Stomach (tissue), 9 donors: Measurements from ENCODE around the gene IPO4. TPM values are rescaled to one million over a fixed set of nuclear protein-coding genes. Genes with fewer than 3 reads are reported as not detected.
"Not testable (repeated sequence)": the region's sequence is repeated elsewhere in the genome, so short reads cannot be mapped to it uniquely, and the experiment has no call there.

Experiments
- DNase-seq, 2 donors: peaks; one replicate each; pipeline versions ENCODE4 v3.0.0 to v3.0.0-alpha.2; 2013 to 2019
- H3K27ac ChIP-seq, 5 donors: fragments of 200-600 bp in 4 of 5; sonication (generic) in 4 of 5; one replicate each; pipeline ENCODE4 v1.5.1; 2013 to 2019; ENCODE audit warnings: mild to moderate bottlenecking in 1 of 5, moderate library complexity in 1 of 5
- H3K27me3 ChIP-seq, 3 donors: fragments of 200-600 bp; sonication (generic); one replicate each; pipeline ENCODE4 v1.5.1; 2017 to 2019; ENCODE audit warnings: mixed run types in 1 of 3
- H3K36me3 ChIP-seq, 4 donors: fragments of 200-600 bp; sonication (generic); 1 replicate in 3 of 4; 2 replicates in 1 of 4; pipeline ENCODE4 v1.5.1; 2016 to 2019
- H3K4me1 ChIP-seq, 4 donors: fragments of 200-600 bp; sonication (generic); one replicate each; pipeline ENCODE4 v1.5.1; 2016 to 2019
- H3K4me3 ChIP-seq, 4 donors: fragments of 200-600 bp; sonication (generic) in 3 of 4; one replicate each; pipeline ENCODE4 v1.5.1; 2016 to 2019; ENCODE audit warnings: mild to moderate bottlenecking in 1 of 4
- H3K9me3 ChIP-seq, 4 donors: fragments of 200-600 bp; sonication (generic); one replicate each; pipeline ENCODE4 v1.5.1; 2016 to 2019
- EP300 ChIP-seq: sonication (generic); formaldehyde crosslinking; IDR thresholded peaks from one replicate; pipeline ENCODE4 v1.6.1; 2017; ENCODE audit warnings: antibody characterized with exemption
- POLR2A ChIP-seq, 4 donors: fragments of 450-650 bp; IDR thresholded peaks; one replicate each; pipeline ENCODE4 v1.6.1; 2016; ENCODE audit warnings: antibody characterized with exemption in 4 of 4, control low read depth in 2 of 4, mild to moderate bottlenecking in 1 of 4, moderate library complexity in 1 of 4
- POLR2AphosphoS5 ChIP-seq, 3 donors: sonication (generic); formaldehyde crosslinking; IDR thresholded peaks; one replicate each; pipeline ENCODE4 v1.6.1; 2016; ENCODE audit warnings: antibody characterized with exemption in 3 of 3
- WGBS, 5 donors: extraction: QIAGEN DNeasy Blood & Tissue Kit in 3 of 5; methylation state at CpG; one replicate each; pipeline versions ENCODE4 v1.1.5 to v1.1.7; 2013 to 2018; 5-methylcytosine and 5-hydroxymethylcytosine counted together
- intact Hi-C: fragments of 100-400 bp; cut with DNase I; formaldehyde crosslinking; loops from one replicate; pipeline ENCODE4 v1.15.1; 2023; ENCODE audit warnings: low total_unique reads
- polyA plus RNA-seq, 3 donors: library from polyadenylated mRNA; stranded (reverse); fragments of 200-250 nt; gene quantifications; one replicate each; pipeline ENCODE4 v1.2.3, GENCODE V29; 2013
- total RNA-seq, 5 donors: library from RNA; depleted of rRNA; stranded (reverse); fragments of >200 nt; gene quantifications; one replicate each; pipeline versions ENCODE4 v1.1.0 to v1.2.3, GENCODE V29; 2014 to 2016
- TF ChIP-seq, protein P1 (sequence below), 7 experiments: fragments of 450-650 bp in 4 of 7; fragments of 200-600 bp in 3 of 7; sonication (generic) in 3 of 7; IDR thresholded peaks; one replicate each; pipeline ENCODE4 v1.5.1; 2016 to 2019; ENCODE audit warnings: antibody characterized with exemption in 7 of 7, control low read depth in 2 of 7, mild to moderate bottlenecking in 1 of 7
- donor health status: healthy with polysubstance abuse.
- donor health status: Bipolar disorder and iron deficiency.
- donor health status: healthy.

The IPO4 gene
- total and polyA plus RNA-seq, 8 donors, result 9.3 to 227 (median 14.9) TPM

GRCh38 chr14:24228902-24229301 lies 40.3 kb upstream of the IPO4 start:
- no peaks in the 10 kb centered on the region for H3K9me3 ChIP-seq
- no peaks in the 10 kb centered on the region for H3K27me3 ChIP-seq
- peaks cover 20 to 42% (median 32%) of the 10 kb centered on the region in 4 donors for H3K4me1 ChIP-seq
- H3K36me3 ChIP-seq, result peaks cover 4 to 23% (median 15%) of the 10 kb centered on the region in 4 donors
- no peak overlapping the region for H3K27ac ChIP-seq
- WGBS, 5 donors, result 0 to 90% (median 33%) methylated on average over 1 of the region's 1 CpG
- no peak for DNase-seq
- TF ChIP-seq EP300 (no peak), POLR2AphosphoS5 (IDR thresholded peaks at IDR 0.05) (no peak), POLR2A (IDR thresholded peaks at IDR 0.05) (no peak)
- TF ChIP-seq, protein P1, sequence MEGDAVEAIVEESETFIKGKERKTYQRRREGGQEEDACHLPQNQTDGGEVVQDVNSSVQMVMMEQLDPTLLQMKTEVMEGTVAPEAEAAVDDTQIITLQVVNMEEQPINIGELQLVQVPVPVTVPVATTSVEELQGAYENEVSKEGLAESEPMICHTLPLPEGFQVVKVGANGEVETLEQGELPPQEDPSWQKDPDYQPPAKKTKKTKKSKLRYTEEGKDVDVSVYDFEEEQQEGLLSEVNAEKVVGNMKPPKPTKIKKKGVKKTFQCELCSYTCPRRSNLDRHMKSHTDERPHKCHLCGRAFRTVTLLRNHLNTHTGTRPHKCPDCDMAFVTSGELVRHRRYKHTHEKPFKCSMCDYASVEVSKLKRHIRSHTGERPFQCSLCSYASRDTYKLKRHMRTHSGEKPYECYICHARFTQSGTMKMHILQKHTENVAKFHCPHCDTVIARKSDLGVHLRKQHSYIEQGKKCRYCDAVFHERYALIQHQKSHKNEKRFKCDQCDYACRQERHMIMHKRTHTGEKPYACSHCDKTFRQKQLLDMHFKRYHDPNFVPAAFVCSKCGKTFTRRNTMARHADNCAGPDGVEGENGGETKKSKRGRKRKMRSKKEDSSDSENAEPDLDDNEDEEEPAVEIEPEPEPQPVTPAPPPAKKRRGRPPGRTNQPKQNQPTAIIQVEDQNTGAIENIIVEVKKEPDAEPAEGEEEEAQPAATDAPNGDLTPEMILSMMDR (IDR thresholded peaks at IDR 0.05), result no peak
- intact Hi-C loops, result no loop called here
- H3K4me3 ChIP-seq, result no peak overlapping the region

DNA sequence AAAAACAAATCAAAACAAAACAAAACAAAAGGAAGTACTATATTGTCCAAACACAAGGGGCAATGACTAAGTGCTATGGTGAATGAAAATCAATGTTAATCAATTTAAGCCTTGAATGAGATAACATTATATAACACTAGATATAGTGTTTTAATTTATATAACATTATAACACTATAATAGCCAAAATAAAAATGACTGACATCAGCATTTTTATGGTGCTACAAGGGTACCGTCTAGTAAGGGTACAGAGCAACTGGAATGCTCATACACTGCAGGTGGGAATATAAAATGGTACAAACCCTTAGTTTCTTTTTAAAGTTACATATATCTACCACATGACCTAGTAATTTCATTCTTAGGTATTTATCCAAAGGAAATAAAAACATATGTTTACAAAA lies 37.9 kb upstream of the IPO4 start:
- 74 to 90% (median 84%) methylated on average over 1 of the region's 1 CpG for WGBS, 5 donors

GRCh38 chr14:24224618-24225071 lies 36.0 kb upstream of the IPO4 start:
- intact Hi-C loops, result no loop called here
- TF ChIP-seq POLR2AphosphoS5 (IDR thresholded peaks at IDR 0.05), result no peak
- TF ChIP-seq, protein P1 (IDR thresholded peaks at IDR 0.05), result no peak
- no peak for TF ChIP-seq POLR2A (IDR thresholded peaks at IDR 0.05)
- H3K4me1 ChIP-seq, result peaks cover 0 to 16% (median 5%) of the 10 kb centered on the region in 4 donors
- no peaks in the 10 kb centered on the region for H3K9me3 ChIP-seq
- no peaks in the 10 kb centered on the region for H3K27me3 ChIP-seq
- WGBS, 5 donors, result 88 to 94% (median 92%) methylated on average over 7 of the region's 7 CpGs
- H3K27ac ChIP-seq, result no peak overlapping the region
- H3K36me3 ChIP-seq, result peaks cover 4 to 23% (median 14%) of the 10 kb centered on the region in 4 donors
- no peak for DNase-seq
- no peak overlapping the region for H3K4me3 ChIP-seq

More for the DNA sequence above, 37.9 kb upstream of the IPO4 start:
- peaks cover 9 to 30% (median 19%) of the 10 kb centered on the region in 4 donors for H3K4me1 ChIP-seq
- H3K4me3 ChIP-seq, result no peak overlapping the region
- H3K9me3 ChIP-seq, result no peaks in the 10 kb centered on the region
- H3K36me3 ChIP-seq, result peaks cover 4 to 23% (median 15%) of the 10 kb centered on the region in 4 donors
- intact Hi-C loops, result no loop called here
- DNase-seq, result no peak
- no peak for TF ChIP-seq EP300
- no peaks in the 10 kb centered on the region for H3K27me3 ChIP-seq
- no peak overlapping the region for H3K27ac ChIP-seq

GRCh38 chr14:24222987-24223386 lies 34.4 kb upstream of the IPO4 start:
- H3K4me1 ChIP-seq, H3K27me3 ChIP-seq, intact Hi-C loops, H3K4me3 ChIP-seq, H3K27ac ChIP-seq, DNase-seq, H3K9me3 ChIP-seq: not testable (repeated sequence)
- peaks cover 4 to 21% (median 7%) of the 10 kb centered on the region in 4 donors for H3K36me3 ChIP-seq
- 93 to 100% (median 97%) methylated on average over 4 of the region's 4 CpGs for WGBS, 5 donors

DNA sequence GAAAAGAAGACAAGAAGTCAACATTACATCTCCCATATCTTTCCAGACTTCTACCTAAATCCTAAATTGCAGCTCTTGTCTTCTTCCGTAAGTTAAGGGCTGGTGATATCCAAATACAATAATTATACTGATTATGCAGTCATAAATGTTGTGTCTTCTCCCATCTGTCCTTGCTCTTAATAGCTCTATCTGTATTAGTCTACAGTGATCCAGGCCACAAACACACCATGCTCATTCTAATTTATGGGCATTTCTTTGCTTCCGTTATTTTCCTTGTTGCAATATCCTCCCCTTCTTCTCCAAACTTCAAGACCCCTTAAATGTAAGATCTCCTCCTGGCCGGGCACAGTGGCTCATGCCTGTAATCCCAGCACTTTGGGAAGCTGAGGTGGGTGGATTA lies 30.9 kb upstream of the IPO4 start:
- Histone ChIP-seq H3K4me1 (peaks cover 4 to 18% (median 15%) of the 10 kb centered on the region in 4 donors), H3K27me3 (no peaks in the 10 kb centered on the region), H3K27ac (no peak overlapping the region), H3K36me3 (peaks cover 0 to 18% (median 13%) of the 10 kb centered on the region in 4 donors), H3K9me3 (no peaks in the 10 kb centered on the region), H3K4me3 (no peak overlapping the region)
- WGBS, 5 donors, result 55 to 62% (median 59%) methylated on average over 3 of the region's 3 CpGs
- intact Hi-C loops, result no loop called here
- TF ChIP-seq EP300 (no peak), POLR2A (IDR thresholded peaks at IDR 0.05) (no peak), POLR2AphosphoS5 (IDR thresholded peaks at IDR 0.05) (no peak)
- TF ChIP-seq, protein P1 (IDR thresholded peaks at IDR 0.05), result no peak
- DNase-seq, result no peak
